GM23248 (cell line): ENCODE data around the gene TPGS1.

ENCODE experiments used
- EZH2 ChIP-seq: fragments of 200-600 bp; sonication (generic); IDR thresholded peaks from 2 replicates; pipeline ENCODE4 v1.6.1; 2018; ENCODE audit warnings: antibody characterized with exemption, mild to moderate bottlenecking; ENCODE audit not compliant: insufficient read depth, poor library complexity, severe bottlenecking
- EZH2phosphoT487 ChIP-seq: fragments of 200-600 bp; sonication (generic); IDR thresholded peaks from 2 replicates; pipeline ENCODE4 v1.6.1; 2018; ENCODE audit warnings: antibody characterized with exemption, moderate library complexity, mild to moderate bottlenecking, low read depth; ENCODE audit not compliant: insufficient read depth

GRCh38 chr19:493391-494170 lies 13.7 kb upstream of the TPGS1 start:
- no peak for TF ChIP-seq EZH2phosphoT487
- TF ChIP-seq EZH2: no peak
